PC-9 (cell line): Measurements from ENCODE around the gene SH3BGR. TPM values are rescaled to one million over a fixed set of nuclear protein-coding genes. Genes with fewer than 3 reads are reported as not detected.

ENCODE experiments used
- BruUV-seq: library from RNA; stranded (reverse); fragments of 400-500 nt; replicated peaks from 2 replicates; lab custom pipeline; 2021; lab: Mats Ljungman, UMichigan
- CTCF ChIA-PET: fragments of 300-600 bp; sonication (Branson Sonifier 250); formaldehyde crosslinking; loops from one replicate; lab custom pipeline; 2022; ENCODE audit warnings: antibody characterized with exemption; lab: Charles Lee
- POLR2A ChIA-PET: fragments of 300-600 bp; sonication (Branson Sonifier 250); formaldehyde crosslinking; loops from one replicate; lab custom pipeline; 2022; ENCODE audit warnings: antibody characterized with exemption; ENCODE audit not compliant: unreplicated experiment; lab: Charles Lee
- DNase-seq, 2 experiments: peaks; one replicate each; pipeline versions ENCODE4 v3.0.0 to v3.0.0-alpha.2; 2015 to 2022; ENCODE audit warnings: mixed read lengths in 1 of 2
- H2AFZ ChIP-seq: fragments of 200-600 bp; sonication (generic); 2 replicates; pipeline ENCODE4 v1.8.1; 2017; ENCODE audit warnings: antibody characterized with exemption
- H3F3A ChIP-seq: fragments of 200-600 bp; sonication (generic); 2 replicates; pipeline ENCODE4 v1.8.1; 2017; ENCODE audit warnings: antibody characterized with exemption, mild to moderate bottlenecking, low read depth; ENCODE audit not compliant: insufficient read depth
- H3K27ac ChIP-seq: fragments of 200-600 bp; sonication (generic); 2 replicates; pipeline ENCODE4 v1.6.1; 2016; ENCODE audit warnings: mixed run types
- H3K27me3 ChIP-seq: fragments of 200-600 bp; sonication (generic); 2 replicates; pipeline ENCODE4 v1.6.1; 2016; ENCODE audit warnings: low read depth, mixed run types; ENCODE audit not compliant: insufficient read depth
- H3K36me3 ChIP-seq: fragments of 200-600 bp; sonication (generic); 2 replicates; pipeline ENCODE4 v1.6.1; 2016; ENCODE audit warnings: low read depth, mixed run types
- H3K4me1 ChIP-seq: fragments of 200-600 bp; sonication (generic); replicated peaks from 2 replicates; pipeline ENCODE4 v1.6.1; 2016; ENCODE audit warnings: mixed run types; ENCODE audit not compliant: insufficient read depth
- H3K4me2 ChIP-seq: fragments of 200-600 bp; sonication (generic); 2 replicates; pipeline ENCODE4 v1.6.1; 2017; ENCODE audit warnings: mixed run types
- H3K4me3 ChIP-seq: fragments of 200-600 bp; sonication (generic); 2 replicates; pipeline ENCODE4 v1.6.1; 2016; ENCODE audit warnings: mixed run types
- H3K79me2 ChIP-seq: fragments of 200-600 bp; sonication (generic); 2 replicates; pipeline ENCODE4 v1.6.1; 2017; ENCODE audit warnings: low read depth, mixed run types
- H3K9me2 ChIP-seq: fragments of 200-600 bp; sonication (generic); 2 replicates; pipeline ENCODE4 v1.8.1; 2017; ENCODE audit warnings: mild to moderate bottlenecking; ENCODE audit not compliant: insufficient read depth
- H3K9me3 ChIP-seq: fragments of 200-600 bp; sonication (generic); 2 replicates; pipeline ENCODE4 v1.8.1; 2016; ENCODE audit warnings: low read depth; ENCODE audit not compliant: insufficient read depth
- H4K20me1 ChIP-seq: fragments of 200-600 bp; sonication (generic); 2 replicates; pipeline ENCODE4 v1.8.1; 2017; ENCODE audit not compliant: insufficient read depth
- EZH2 ChIP-seq: fragments of 200-600 bp; sonication (generic); IDR thresholded peaks from 2 replicates; pipeline ENCODE4 v1.8.0; 2017; ENCODE audit warnings: antibody characterized with exemption, low read depth
- intact Hi-C: fragments of 100-400 bp; cut with micrococcal nuclease; formaldehyde crosslinking; loops from one replicate; pipeline ENCODE4 v1.10.0; 2022; ENCODE audit not compliant: unreplicated experiment
- total RNA-seq: library from RNA; stranded (reverse); gene quantifications from 2 replicates; pipeline ENCODE4 v1.2.3, GENCODE V29; 2021
- TF ChIP-seq, protein P1 (sequence below): fragments of 200-600 bp; sonication (generic); conservative IDR thresholded peaks from 2 replicates; pipeline ENCODE4 v1.6.1; 2017; ENCODE audit warnings: mixed run types, antibody characterized with exemption, mild to moderate bottlenecking, moderate library complexity

SH3BGR gene
- total RNA-seq, 1 experiment from 2014 or later, result 4.5 TPM

DNA sequence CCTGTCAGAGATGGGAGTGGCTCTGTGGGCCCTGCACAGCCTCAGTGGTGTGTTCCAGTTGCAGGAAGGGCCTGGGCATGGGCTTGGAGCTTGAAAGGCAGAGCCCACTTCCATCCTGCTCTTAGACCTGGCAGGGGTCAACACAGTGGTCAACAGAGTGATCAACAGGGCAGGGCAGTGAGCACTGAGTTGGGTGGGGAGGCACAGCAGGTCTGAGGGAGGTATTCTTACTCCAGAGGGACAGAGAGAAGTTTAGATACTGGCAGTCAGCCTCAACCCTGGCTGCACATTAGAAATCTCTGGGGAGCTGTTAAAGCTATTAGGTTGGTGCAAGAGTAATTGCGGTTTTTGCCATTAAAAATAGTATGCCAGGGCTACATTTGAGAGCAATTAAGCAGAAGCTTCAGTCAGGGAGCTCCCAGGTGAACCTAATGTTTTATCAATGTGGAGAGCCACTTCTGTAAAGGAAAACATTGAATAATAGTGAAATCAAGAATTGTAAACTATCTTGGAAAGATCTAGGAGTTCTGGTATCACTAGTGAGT is 37.7 kb downstream of the SH3BGR start:
- no peaks in the 10 kb centered on the region for H3K36me3 ChIP-seq
- H4K20me1 ChIP-seq, result no peaks in the 10 kb centered on the region
- no peaks in the 10 kb centered on the region for H3F3A ChIP-seq
- no peaks in the 10 kb centered on the region for H3K9me3 ChIP-seq
- DNase-seq, result no peak
- no peak overlapping the region for H2AFZ ChIP-seq
- ChIA-PET CTCF (no interaction called here), POLR2A (no interaction called here)
- intact Hi-C loops, result no loop called here
- no peaks in the 10 kb centered on the region for H3K4me1 ChIP-seq
- H3K27me3 ChIP-seq, result no peaks in the 10 kb centered on the region
- H3K79me2 ChIP-seq, result no peaks in the 10 kb centered on the region
- TF ChIP-seq, protein P1, sequence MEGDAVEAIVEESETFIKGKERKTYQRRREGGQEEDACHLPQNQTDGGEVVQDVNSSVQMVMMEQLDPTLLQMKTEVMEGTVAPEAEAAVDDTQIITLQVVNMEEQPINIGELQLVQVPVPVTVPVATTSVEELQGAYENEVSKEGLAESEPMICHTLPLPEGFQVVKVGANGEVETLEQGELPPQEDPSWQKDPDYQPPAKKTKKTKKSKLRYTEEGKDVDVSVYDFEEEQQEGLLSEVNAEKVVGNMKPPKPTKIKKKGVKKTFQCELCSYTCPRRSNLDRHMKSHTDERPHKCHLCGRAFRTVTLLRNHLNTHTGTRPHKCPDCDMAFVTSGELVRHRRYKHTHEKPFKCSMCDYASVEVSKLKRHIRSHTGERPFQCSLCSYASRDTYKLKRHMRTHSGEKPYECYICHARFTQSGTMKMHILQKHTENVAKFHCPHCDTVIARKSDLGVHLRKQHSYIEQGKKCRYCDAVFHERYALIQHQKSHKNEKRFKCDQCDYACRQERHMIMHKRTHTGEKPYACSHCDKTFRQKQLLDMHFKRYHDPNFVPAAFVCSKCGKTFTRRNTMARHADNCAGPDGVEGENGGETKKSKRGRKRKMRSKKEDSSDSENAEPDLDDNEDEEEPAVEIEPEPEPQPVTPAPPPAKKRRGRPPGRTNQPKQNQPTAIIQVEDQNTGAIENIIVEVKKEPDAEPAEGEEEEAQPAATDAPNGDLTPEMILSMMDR, result no peak
- TF ChIP-seq EZH2, result no peak
- no peak overlapping the region for H3K4me2 ChIP-seq
- no peak overlapping the region for H3K27ac ChIP-seq
- no peak overlapping the region for H3K4me3 ChIP-seq
- no peaks in the 10 kb centered on the region; the same call in 1 of the 2 replicates for H3K9me2 ChIP-seq
- no TSS peak for BruUV-seq

DNA sequence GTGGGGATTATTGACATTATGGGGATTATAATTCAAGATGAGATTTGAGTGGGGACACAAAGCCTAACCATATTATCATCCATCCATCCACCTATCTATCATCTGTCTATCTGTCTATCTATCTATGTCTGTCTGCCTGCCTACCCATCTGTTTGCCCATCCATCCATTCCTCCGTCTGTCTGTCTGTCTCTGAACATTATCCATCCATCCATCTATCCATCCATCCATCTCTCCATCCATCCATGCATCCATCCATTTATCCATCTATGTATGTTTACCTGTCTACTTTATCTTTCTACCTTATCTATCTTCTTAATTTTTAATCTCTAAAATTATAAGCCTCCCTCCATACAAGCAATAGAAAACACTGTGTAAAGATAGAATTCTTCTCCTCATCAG is 47.4 kb downstream of the SH3BGR start:
- no peaks in the 10 kb centered on the region for H3K36me3 ChIP-seq
- TF ChIP-seq, protein P1, result no peak
- TF ChIP-seq EZH2, result no peak
- no peak overlapping the region for H3K4me3 ChIP-seq
- intact Hi-C loops, result no loop called here
- H3F3A ChIP-seq, result no peaks in the 10 kb centered on the region
- no peaks in the 10 kb centered on the region for H3K9me2 ChIP-seq
- no peaks in the 10 kb centered on the region for H3K79me2 ChIP-seq
- no peaks in the 10 kb centered on the region for H3K27me3 ChIP-seq
- no TSS peak for BruUV-seq
- H3K4me1 ChIP-seq, result no peaks in the 10 kb centered on the region
- H3K27ac ChIP-seq, result no peak overlapping the region
- no peak overlapping the region for H3K4me2 ChIP-seq
- ChIA-PET CTCF (no interaction called here), POLR2A (no interaction called here)
- no peaks in the 10 kb centered on the region for H4K20me1 ChIP-seq
- H3K9me3 ChIP-seq, result no peaks in the 10 kb centered on the region
- H2AFZ ChIP-seq, result no peak overlapping the region
- DNase-seq, result no peak

DNA sequence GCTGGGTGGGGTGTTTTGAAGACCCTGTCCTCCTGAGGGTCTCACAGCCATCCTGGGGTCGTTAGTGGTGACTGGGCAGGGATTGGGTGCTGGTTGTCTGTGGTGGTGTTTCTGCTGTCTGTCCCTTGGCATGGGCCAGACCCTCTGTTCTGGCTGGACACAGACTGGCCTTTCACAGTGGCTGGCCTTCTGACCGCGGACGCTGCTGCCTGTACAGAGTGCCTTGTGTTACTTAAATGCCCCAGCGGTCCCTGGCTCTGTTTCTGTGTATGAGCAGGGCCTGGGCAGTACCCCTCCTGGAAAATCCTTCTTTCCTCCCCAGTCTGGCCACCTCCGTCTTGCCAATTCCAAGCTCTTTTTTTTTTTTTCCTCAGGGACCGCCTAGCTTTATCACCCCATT is 50.9 kb downstream of the SH3BGR start:
- Histone ChIP-seq H3K9me3 (no peaks in the 10 kb centered on the region), H3K27me3 (no peaks in the 10 kb centered on the region), H3K79me2 (no peaks in the 10 kb centered on the region), H3K36me3 (no peaks in the 10 kb centered on the region), H4K20me1 (no peaks in the 10 kb centered on the region), H3K4me2 (no peak overlapping the region), H3K4me3 (no peak overlapping the region), H3K27ac (no peak overlapping the region), H3K9me2 (no peaks in the 10 kb centered on the region), H2AFZ (no peak overlapping the region), H3K4me1 (no peaks in the 10 kb centered on the region), H3F3A (no peaks in the 10 kb centered on the region)
- BruUV-seq, result no TSS peak
- TF ChIP-seq, protein P1, result no peak
- TF ChIP-seq EZH2, result no peak
- no peak for DNase-seq
- ChIA-PET CTCF (no interaction called here), POLR2A (no interaction called here)
- intact Hi-C loops, result no loop called here
